Spinal cord (tissue), 10 donors: ENCODE data around the gene TBCCD1. TPM values are rescaled to one million over a fixed set of nuclear protein-coding genes. Genes with fewer than 3 reads are reported as not detected.

Source experiments
- DNase-seq, 6 donors: peaks; one replicate each; pipeline versions ENCODE4 v3.0.0 to v3.0.0-alpha.2; 2013 to 2015; ENCODE audit warnings: low spot score in 6 of 6, low read depth in 4 of 6
- H3K27ac ChIP-seq: one replicate; pipeline ENCODE4 v1.5.1; 2013; ENCODE audit warnings: low read depth, low read length, control low read depth
- H3K27me3 ChIP-seq: one replicate; pipeline ENCODE4 v1.6.1; 2013; ENCODE audit warnings: low read length; ENCODE audit not compliant: control insufficient read depth, insufficient read depth
- H3K36me3 ChIP-seq: one replicate; pipeline ENCODE4 v1.6.1; 2013; ENCODE audit warnings: low read length; ENCODE audit not compliant: control insufficient read depth, insufficient read depth
- H3K4me1 ChIP-seq: one replicate; pipeline ENCODE4 v1.6.1; 2013; ENCODE audit warnings: low read length; ENCODE audit not compliant: control insufficient read depth, insufficient read depth
- H3K4me3 ChIP-seq: one replicate; pipeline ENCODE4 v1.5.1; 2013; ENCODE audit warnings: low read depth, low read length, control low read depth
- H3K9me3 ChIP-seq: one replicate; pipeline ENCODE4 v1.6.1; 2013; ENCODE audit warnings: low read length; ENCODE audit not compliant: control insufficient read depth, insufficient read depth
- WGBS: methylation state at CpG from one replicate; pipeline ENCODE4 v1.1.5; 2013; ENCODE audit warnings: missing lambda C conversion rate; ENCODE audit not compliant: insufficient coverage; 5-methylcytosine and 5-hydroxymethylcytosine counted together
- polyA plus RNA-seq, 2 donors: library from polyadenylated mRNA; unstranded; fragments of 120-200 nt; gene quantifications; one replicate each; pipeline ENCODE4 v1.2.1, GENCODE V29; 2013; ENCODE audit not compliant: insufficient read length in 2 of 2
- total RNA-seq, 2 donors: library from RNA; depleted of rRNA in 1 of 2; stranded (reverse); fragments of 120-200 nt in 1 of 2; fragments of >200 nt in 1 of 2; gene quantifications; one replicate each; pipeline versions ENCODE4 v1.2.3 to v1.2.4, GENCODE V29; 2013 to 2014
- donor health status: healthy.

TBCCD1 gene
- total and polyA plus RNA-seq, 4 donors, result 17.1 to 30.1 (median 22.0) TPM

GRCh38 chr3:186566772-186567071 lies 417 bp downstream of the TBCCD1 start:
- Histone ChIP-seq H3K4me3 (peak overlapping the region; percentile 99), H3K27ac (peak overlapping the region; percentile 81), H3K9me3 (no peaks in the 10 kb centered on the region), H3K4me1 (peaks cover 20% of the 10 kb centered on the region), H3K36me3 (peaks cover under 1% of the 10 kb centered on the region), H3K27me3 (no peaks in the 10 kb centered on the region)
- WGBS, result 0% methylated on average over 14 of the region's 14 CpGs
- peak in 1 of 6 donors; percentile 11 for DNase-seq

- peaks cover 5% of the 10 kb centered on the region for H3K36me3 ChIP-seq
- H3K27me3 ChIP-seq, result no peaks in the 10 kb centered on the region
- no peak overlapping the region for H3K27ac ChIP-seq
- H3K4me1 ChIP-seq, result peaks cover 13% of the 10 kb centered on the region
- H3K4me3 ChIP-seq, result no peak overlapping the region
- peak in 1 of 6 donors; percentile 52 for DNase-seq
- H3K9me3 ChIP-seq, result no peaks in the 10 kb centered on the region
Observed at GRCh38 chr3:186564586-186564985, 2.6 kb downstream of the TBCCD1 start.

GRCh38 chr3:186552408-186553031 lies 14.6 kb downstream of the TBCCD1 start:
- peaks cover 29% of the 10 kb centered on the region for H3K36me3 ChIP-seq
- H3K27me3 ChIP-seq, result no peaks in the 10 kb centered on the region
- H3K4me1 ChIP-seq, result no peaks in the 10 kb centered on the region
- WGBS, result 74% methylated on average over 3 of the region's 5 CpGs
- H3K27ac ChIP-seq, result no peak overlapping the region
- no peak for DNase-seq
- no peak overlapping the region for H3K4me3 ChIP-seq
- H3K9me3 ChIP-seq, result no peaks in the 10 kb centered on the region

GRCh38 chr3:186551387-186551786 lies 15.8 kb downstream of the TBCCD1 start:
- peak in 1 of 6 donors; percentile 11 for DNase-seq
- Histone ChIP-seq H3K36me3 (peaks cover 34% of the 10 kb centered on the region), H3K4me3 (no peak overlapping the region), H3K4me1 (no peaks in the 10 kb centered on the region), H3K27me3 (no peaks in the 10 kb centered on the region), H3K9me3 (no peaks in the 10 kb centered on the region), H3K27ac (no peak overlapping the region)
- WGBS, result 100% methylated on average over 2 of the region's 6 CpGs

- Histone ChIP-seq H3K27ac (no peak overlapping the region), H3K9me3 (no peaks in the 10 kb centered on the region), H3K4me3 (no peak overlapping the region), H3K27me3 (no peaks in the 10 kb centered on the region), H3K4me1 (no peaks in the 10 kb centered on the region), H3K36me3 (peaks cover 29% of the 10 kb centered on the region)
- DNase-seq, result no peak
- WGBS, result no CpG with 5 or more reads among the region's 3 CpGs
Observed at GRCh38 chr3:186549497-186549896, 17.6 kb downstream of the TBCCD1 start.

GRCh38 chr3:186544281-186544680 lies 22.9 kb downstream of the TBCCD1 start, which contains the start of gene CRYGS:
Gene CRYGS, minus strand, starts transcription at chr3:186544380. Its CDS starts 54 bp downstream, at chr3:186544326.
- Histone ChIP-seq H3K4me1 (no peaks in the 10 kb centered on the region), H3K27ac (no peak within 1 kb of the TSS), H3K4me3 (no peak within 1 kb of the TSS), H3K9me3 (no peaks in the 10 kb centered on the region), H3K27me3 (no peaks in the 10 kb centered on the region), H3K36me3 (peaks cover 12% of the 10 kb centered on the region)
- WGBS, result 67% methylated on average over 1 of the region's 2 CpGs
- DNase-seq, result no peak

- H3K36me3 ChIP-seq, result no peaks in the 10 kb centered on the region
- H3K4me3 ChIP-seq, result no peak overlapping the region
- no peak for DNase-seq
- H3K27me3 ChIP-seq, result no peaks in the 10 kb centered on the region
- no peaks in the 10 kb centered on the region for H3K9me3 ChIP-seq
- WGBS, result 0% methylated on average over 1 of the region's 2 CpGs
- H3K27ac ChIP-seq, result no peak overlapping the region
- H3K4me1 ChIP-seq, result no peaks in the 10 kb centered on the region
Observed at GRCh38 chr3:186540835-186541226, 26.3 kb downstream of the TBCCD1 start.

GRCh38 chr3:186540221-186540834 lies 26.8 kb downstream of the TBCCD1 start:
- 13% methylated on average over 7 of the region's 8 CpGs for WGBS
- H3K4me3 ChIP-seq, result no peak overlapping the region
- H3K27ac ChIP-seq, result no peak overlapping the region
- H3K9me3 ChIP-seq, result no peaks in the 10 kb centered on the region
- no peaks in the 10 kb centered on the region for H3K4me1 ChIP-seq
- DNase-seq, result peak; percentile 60 to 96 (median 78)
- H3K27me3 ChIP-seq, result no peaks in the 10 kb centered on the region
- H3K36me3 ChIP-seq, result no peaks in the 10 kb centered on the region

- WGBS, result 100% methylated on average over 1 of the region's 3 CpGs
- no peaks in the 10 kb centered on the region for H3K4me1 ChIP-seq
- H3K27ac ChIP-seq, result no peak overlapping the region
- no peak for DNase-seq
- no peaks in the 10 kb centered on the region for H3K9me3 ChIP-seq
- H3K4me3 ChIP-seq, result no peak overlapping the region
- H3K27me3 ChIP-seq, result no peaks in the 10 kb centered on the region
- H3K36me3 ChIP-seq, result no peaks in the 10 kb centered on the region
Observed at GRCh38 chr3:186538779-186539178, 28.4 kb downstream of the TBCCD1 start.
